IMR-90 (cell line): ENCODE measurements around the gene MAP1LC3B. TPM values are rescaled to one million over a fixed set of nuclear protein-coding genes. Genes with fewer than 3 reads are reported as not detected.

Experiments
- CEBPB ChIP-seq: IDR thresholded peaks from 2 replicates; pipeline ENCODE4 v1.6.1; 2012; ENCODE audit warnings: low read depth, low read length, improper control_type of control experiment
- polyA plus RNA-seq, 3 experiments: library from polyadenylated mRNA; depleted of rRNA; stranded (reverse); fragments of >200 nt; gene quantifications; 2 replicates each; pipeline ENCODE4 v1.2.3, GENCODE V29; 2012; ENCODE audit warnings: low replicate concordance in 1 of 3
- total RNA-seq: library from RNA; depleted of rRNA; stranded (reverse); fragments of >200 nt; gene quantifications from 2 replicates; pipeline ENCODE4 v1.2.3, GENCODE V29; 2012
- TF ChIP-seq, protein P1 (sequence below): fragments of 150-350 bp; IDR thresholded peaks from 2 replicates; pipeline ENCODE4 v1.6.1; 2016; ENCODE audit warnings: low read depth, mild to moderate bottlenecking, low read length, moderate library complexity, borderline replicate concordance

Gene MAP1LC3B
- total and polyA plus RNA-seq, 2 of the 4 experiments (the other 2 are of a cell fraction): 23.5 to 57.7 TPM

DNA sequence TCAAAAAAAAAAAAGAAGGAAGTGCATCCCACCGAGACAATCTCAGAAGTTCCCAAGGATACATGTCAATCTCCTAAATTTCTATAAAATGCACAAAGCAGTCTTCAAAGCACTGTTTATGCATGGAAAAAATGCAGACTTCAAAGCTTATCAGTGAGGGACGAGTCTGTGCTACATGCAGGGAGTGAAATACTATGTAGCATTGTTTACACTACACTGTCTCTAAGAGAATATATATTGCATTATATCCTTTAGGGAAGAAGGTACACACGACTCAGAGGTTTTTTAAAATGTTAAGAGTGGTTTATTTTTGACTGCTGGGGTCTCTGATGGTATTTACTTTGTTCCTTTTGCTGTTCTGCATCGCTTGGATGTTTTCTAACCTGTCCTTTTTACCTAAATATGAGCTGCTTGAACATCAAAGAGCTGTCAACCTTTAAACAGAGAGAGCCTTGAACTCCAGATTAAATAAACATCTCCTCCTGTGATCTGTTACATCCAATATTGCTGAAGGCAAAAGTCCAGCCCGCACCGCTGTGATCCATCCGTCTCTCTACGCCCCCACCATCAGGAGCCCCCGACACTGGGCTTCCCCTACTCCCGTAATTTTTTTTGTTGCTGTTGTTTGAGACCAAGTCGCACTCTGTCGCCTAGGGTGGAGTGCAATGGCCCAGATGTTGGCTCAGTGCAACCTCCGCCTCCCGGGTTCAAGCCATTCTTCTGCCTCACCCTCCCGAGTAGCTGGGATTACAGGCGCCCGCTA is 9.9 kb upstream of the MAP1LC3B start (continued):
- TF ChIP-seq, protein P1, sequence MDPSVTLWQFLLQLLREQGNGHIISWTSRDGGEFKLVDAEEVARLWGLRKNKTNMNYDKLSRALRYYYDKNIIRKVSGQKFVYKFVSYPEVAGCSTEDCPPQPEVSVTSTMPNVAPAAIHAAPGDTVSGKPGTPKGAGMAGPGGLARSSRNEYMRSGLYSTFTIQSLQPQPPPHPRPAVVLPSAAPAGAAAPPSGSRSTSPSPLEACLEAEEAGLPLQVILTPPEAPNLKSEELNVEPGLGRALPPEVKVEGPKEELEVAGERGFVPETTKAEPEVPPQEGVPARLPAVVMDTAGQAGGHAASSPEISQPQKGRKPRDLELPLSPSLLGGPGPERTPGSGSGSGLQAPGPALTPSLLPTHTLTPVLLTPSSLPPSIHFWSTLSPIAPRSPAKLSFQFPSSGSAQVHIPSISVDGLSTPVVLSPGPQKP: no peak
- TF ChIP-seq CEBPB: no peak
